ENCODE measurements around the gene FAM219B. TPM values are rescaled to one million over a fixed set of nuclear protein-coding genes. Genes with fewer than 3 reads are reported as not detected.
"Not testable (repeated sequence)": the region's sequence is repeated elsewhere in the genome, so short reads cannot be mapped to it uniquely, and the experiment has no call there.

Gene FAM219B
- 28.4 and 46.5 TPM in 2 replicates for total RNA-seq (2014; rRNA removed; shearing (Covaris generic))

DNA sequence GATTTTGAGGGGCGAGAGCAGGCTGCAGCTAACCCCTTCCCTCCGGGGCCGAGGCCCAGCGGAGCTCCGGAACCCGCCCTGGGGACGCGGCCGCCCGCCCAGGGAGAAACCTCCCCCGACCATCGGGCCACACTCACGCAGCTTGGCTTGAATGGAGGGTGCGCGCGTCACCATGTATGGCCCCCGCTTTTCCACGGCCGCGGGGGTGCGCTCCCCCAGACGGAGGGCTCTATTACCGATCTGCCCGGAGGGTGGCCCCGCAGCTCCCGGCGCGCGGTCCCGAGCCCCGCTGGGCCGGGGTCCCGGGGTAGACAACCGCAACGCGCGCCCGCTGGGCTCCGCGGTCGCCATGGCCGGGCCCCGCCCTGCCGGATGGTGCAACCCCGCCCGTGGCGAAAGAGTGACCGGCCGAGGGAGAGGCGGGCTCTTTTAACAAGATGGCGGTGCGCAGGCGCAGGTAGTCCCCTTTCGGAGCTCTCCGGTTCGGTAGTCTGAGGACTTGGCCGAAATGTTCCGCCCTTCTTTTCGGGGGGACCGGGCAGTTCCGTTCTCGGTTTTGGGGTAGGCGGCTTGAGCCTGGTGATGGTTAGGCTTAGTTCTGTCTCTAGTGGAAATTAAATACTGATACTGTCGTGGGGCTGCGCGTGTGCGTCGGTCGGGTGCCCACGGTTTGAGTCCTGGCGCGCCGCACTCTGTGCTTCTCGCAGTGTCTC lies at the start of gene FAM219B:
TSS of gene FAM219B (minus strand) at position 402 of the 713 bp plus-strand sequence. CDS start at position 351, 51 bp downstream.
- peak; percentile 75 for DNase-seq (ENCODE audit: low spot score)

- DNase-seq (ENCODE audit: low spot score) = no peak
Measured at GRCh38 chr15:74955796-74956647, 49.4 kb upstream of the FAM219B start.

DNA sequence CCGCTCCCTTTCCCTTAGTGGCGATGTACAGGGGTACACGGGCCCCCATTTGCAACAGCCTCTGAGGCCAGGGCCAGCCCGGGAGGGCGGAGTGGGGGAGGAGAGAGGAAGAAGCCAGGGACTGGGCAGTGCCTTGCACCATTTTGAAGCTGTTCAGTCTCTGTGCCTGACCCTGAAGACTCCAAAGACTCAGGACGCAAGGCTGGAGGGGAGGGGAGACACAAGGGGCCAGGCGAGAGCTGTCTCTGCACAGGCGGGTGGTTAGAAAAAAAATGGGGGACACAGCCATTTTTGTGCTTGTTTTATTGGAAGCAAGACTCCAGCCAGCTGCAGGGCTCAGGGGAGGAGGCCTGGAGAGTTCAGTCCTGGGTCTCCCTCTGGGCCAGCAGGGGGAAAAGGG lies 48.4 kb upstream of the FAM219B start:
- DNase-seq (ENCODE audit: low spot score) = no peak

- no peak for DNase-seq (ENCODE audit: low spot score)
Measured at GRCh38 chr15:74954515-74954914, 47.9 kb upstream of the FAM219B start.

DNA sequence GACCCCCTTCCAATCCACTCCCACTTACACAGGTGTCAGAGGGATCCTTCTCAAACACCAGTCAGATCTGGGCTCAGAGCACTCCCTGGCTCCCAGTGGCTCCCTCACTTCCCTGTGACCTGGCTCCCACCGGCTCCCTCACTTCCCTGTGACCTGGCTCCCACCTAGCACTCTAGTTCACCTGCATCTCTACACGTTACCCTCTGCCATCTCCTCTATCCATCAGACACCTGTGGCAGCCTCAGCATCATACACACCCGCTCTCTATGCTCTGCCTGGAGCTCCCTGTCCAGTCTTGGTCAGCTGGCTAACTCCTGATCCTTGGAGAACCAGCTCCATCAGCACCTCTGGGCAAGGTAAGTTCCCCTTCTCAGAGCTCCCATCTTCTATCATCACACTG lies 44.4 kb upstream of the FAM219B start:
- no peak for DNase-seq (ENCODE audit: low spot score)

GRCh38 chr15:74950078-74950908 lies 43.6 kb upstream of the FAM219B start:
- peak; percentile 64 for DNase-seq (ENCODE audit: low spot score)

DNA sequence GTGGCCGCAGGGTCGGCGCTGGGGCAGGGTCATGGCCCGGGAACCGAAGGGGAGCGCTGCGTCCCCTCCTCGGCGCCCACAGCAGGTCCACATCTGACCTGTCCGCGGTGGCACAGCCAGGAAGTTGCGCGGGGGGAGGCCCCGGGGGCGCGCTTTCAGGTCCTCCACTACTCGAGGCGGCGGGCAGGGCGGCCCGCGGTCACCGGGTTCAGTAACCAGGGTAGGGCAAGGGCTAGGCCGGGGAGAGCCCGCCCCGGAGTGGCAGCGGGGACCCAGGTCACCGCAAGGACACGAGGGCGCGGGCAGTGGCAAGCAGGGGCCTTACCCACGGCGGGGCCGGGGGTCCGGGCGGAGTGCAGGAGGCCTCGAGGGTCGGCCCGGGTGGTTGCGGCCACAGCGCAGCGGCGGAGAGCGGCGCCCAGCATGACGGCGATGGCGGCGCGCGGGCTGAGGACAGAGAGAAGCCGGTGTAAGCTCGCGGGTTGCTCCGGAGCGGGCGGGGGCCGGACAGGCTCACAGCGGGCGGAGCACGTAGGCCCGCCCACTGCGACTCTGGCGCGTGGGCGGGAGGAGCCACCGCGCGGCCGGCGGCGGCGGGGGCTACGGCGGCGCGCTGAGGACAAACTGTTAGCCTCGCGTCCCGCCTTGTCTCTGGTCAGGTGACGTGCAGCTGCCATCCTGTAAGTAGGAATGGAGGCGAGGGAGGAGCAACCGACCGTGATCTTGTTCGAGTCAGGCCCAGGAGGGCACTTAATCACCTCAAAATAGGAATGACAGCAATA lies 31.1 kb upstream of the FAM219B start, which contains the start of gene COX5A:
TSS of gene COX5A (minus strand) at position 484 of the 782 bp plus-strand sequence. CDS start at position 425, 59 bp downstream.
- DNase-seq (ENCODE audit: low spot score) = peak; percentile 95

- no peak for DNase-seq (ENCODE audit: low spot score)
Measured at GRCh38 chr15:74937272-74937589, 30.6 kb upstream of the FAM219B start.

DNA sequence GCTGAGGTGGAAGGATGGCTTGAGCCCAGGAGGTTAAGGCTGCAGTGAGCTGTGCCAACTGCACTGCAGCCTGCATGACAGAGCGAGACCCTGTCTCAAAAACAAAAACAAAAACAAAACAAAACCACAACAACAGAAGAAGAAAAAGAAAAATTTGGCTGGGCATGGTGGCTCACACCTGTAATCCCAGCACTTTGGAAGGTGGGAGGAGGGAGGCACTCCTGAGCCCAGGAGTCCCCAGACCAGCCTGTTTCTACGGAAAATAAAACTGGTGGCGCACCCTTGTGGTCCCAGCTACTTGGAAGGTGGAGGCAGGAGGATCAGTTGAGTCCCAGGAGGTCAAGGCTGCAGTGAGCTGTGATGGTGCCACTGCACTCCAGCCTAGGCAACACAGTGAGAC lies 28.5 kb upstream of the FAM219B start:
- not testable (repeated sequence) for DNase-seq (ENCODE audit: low spot score)

GRCh38 chr15:74933573-74933972 lies 26.9 kb upstream of the FAM219B start:
- no peak for DNase-seq (ENCODE audit: low spot score)

DNA sequence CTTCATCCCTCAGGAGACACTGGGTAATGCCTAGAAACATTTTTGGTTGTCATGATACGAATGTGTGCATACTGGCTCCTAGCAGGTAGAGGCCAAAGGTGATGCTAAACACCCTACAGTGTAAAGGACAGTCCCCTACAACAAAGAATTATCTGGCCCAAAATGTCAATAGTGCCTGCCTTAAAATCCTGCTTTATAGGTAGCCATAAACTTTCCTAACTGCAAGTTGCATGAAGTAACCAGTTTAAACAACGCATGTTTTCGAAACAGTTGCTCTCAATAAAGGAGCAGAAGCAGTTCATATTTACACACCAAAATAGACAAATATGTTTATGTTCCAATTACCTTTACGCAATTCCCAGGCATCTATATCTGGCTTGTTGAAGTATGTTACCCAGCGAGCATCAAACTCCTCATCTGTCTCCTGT lies 22.1 kb upstream of the FAM219B start:
- DNase-seq (ENCODE audit: low spot score) = no peak

DNA sequence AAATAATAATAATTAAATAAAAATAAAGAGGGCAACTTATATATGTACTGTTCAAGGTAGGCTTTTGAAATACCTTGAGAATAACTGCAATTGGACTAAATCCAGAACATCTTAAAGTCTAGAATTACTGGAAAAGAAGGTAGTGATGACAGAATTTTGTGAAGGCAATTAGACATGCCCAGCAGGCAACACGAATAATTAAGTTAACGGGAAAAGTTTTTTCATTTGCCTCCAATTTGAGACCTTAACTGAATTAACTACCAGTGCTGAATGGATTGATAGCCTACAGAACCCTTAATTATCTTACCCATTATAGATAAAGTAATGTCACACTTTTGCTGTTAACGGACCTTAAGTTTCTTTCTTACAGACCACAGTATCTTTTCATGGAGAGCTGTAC lies 17.9 kb upstream of the FAM219B start:
- no peak for DNase-seq (ENCODE audit: low spot score)

DNA sequence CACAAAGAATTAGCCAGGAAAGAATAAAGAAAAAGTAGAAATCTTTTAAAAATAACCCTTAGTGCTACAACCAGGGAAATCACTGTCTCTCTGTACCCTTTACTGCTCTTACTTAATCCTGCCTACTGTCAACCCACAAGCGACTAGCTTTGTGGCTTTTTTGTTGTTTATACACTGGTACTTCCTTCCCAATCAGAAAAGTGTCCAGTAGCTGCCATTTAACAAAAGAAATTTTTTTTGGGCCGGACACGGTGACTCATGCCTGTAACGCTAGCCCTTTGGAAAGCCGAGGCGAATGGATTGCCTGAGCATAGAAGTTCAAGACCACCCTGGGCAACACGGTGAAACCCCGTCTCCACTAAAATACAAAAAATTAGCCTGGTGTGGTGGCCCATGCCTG lies 13.8 kb upstream of the FAM219B start:
- peak; percentile 78 for DNase-seq (ENCODE audit: low spot score)

DNA sequence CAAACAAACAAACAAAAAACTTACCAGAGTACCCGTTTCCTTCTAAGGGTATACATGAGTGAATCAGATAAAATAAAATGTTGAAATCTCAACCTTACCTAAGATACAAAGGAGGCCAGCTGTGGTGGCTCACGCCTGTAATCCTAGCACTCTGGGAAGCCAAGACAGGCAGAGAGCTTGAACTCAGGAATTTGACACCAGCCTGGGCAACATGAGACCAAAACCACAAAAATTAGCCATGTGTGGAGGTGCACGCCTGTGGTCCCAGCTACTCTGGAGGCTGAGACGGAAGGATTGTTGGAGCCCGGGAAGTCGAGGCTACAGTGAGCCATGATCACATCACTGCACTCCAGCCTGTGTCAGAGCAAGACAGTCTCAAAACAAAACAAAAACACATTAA lies 11.0 kb upstream of the FAM219B start:
- DNase-seq (ENCODE audit: low spot score) = no peak

- not testable (repeated sequence) for DNase-seq (ENCODE audit: low spot score)
Measured at GRCh38 chr15:74913799-74914198, 7.1 kb upstream of the FAM219B start.

DNA sequence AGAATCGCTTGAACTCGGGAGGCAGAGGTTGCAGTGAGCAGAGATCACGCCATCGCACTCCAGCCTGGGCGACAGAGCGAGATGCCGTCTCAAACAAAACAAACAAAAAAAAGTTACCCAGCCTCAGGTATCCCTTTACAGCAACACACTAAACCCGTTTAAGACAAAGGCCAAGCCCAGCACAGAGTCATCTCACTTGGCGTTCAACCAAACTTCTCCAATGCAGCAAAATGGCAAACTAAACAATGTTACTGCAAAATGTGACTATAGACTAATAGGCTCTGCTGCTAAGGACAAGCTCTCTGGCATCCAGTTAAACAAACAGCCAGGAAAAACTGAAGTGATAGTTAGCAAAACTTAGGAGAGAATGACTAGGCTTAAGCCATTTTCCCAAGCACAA lies 6.4 kb upstream of the FAM219B start:
- DNase-seq (ENCODE audit: low spot score) = no peak

DNA sequence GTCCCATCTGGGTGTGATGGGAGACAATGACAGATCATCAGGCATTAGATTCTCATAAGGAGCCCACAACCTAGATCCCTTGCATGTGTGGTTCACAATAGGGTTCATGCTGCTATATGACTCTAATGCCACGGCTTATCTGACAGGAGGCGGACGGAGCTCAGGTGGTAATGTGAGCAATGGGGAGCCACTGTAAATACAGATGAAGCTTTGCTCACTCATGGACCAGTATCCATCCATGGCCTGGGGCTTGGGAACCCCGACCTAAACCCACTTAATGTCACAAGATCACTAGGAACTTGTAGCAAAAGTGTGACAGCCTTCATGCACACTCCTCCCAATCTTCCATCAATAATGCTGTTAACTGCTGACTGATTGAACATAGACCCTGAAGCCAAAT lies 2.0 kb upstream of the FAM219B start:
- no peak for DNase-seq (ENCODE audit: low spot score)

- no peak for DNase-seq (ENCODE audit: low spot score)
Measured at GRCh38 chr15:74907163-74907870, 666 bp upstream of the FAM219B start.

GRCh38 chr15:74906067-74906449 lies 593 bp downstream of the FAM219B start:
- DNase-seq (ENCODE audit: low spot score) = no peak

- DNase-seq (ENCODE audit: low spot score) = no peak
Measured at GRCh38 chr15:74904190-74904805, 2.4 kb downstream of the FAM219B start.

Data from H4 (cell line).